Testis (tissue), 2 donors: ENCODE data around the gene ALPK1.

Source experiments
- CTCF ChIP-seq, 3 experiments: fragments of 450-650 bp in 2 of 3; fragments of 200-600 bp in 1 of 3; sonication (generic) in 1 of 3; IDR thresholded peaks; one replicate each; pipeline ENCODE4 v1.5.1; 2016 to 2019; ENCODE audit warnings: antibody characterized with exemption in 3 of 3, mild to moderate bottlenecking in 2 of 3, moderate library complexity in 1 of 3
- POLR2A ChIP-seq: fragments of 450-650 bp; IDR thresholded peaks from one replicate; pipeline ENCODE4 v1.6.1; 2017; ENCODE audit warnings: antibody characterized with exemption, mild to moderate bottlenecking, moderate library complexity

GRCh38 chr4:112279025-112279881 is 17.9 kb upstream of the ALPK1 start:
- TF ChIP-seq POLR2A (no peak), CTCF (IDR thresholded peaks at IDR 0.05) (no peak)
